ENCODE measurements around the gene CDCP1.

CDCP1 gene

GRCh38 chr3:45119824-45120358, 26.3 kb downstream of the CDCP1 start:
- no peak for TF ChIP-seq GATA3 (IDR thresholded peaks at IDR 0.05; ENCODE audit: low read depth, low read length)
- no peak for TF ChIP-seq GATA2 (IDR thresholded peaks at IDR 0.05; ENCODE audit: low read depth, low read length)

DNA sequence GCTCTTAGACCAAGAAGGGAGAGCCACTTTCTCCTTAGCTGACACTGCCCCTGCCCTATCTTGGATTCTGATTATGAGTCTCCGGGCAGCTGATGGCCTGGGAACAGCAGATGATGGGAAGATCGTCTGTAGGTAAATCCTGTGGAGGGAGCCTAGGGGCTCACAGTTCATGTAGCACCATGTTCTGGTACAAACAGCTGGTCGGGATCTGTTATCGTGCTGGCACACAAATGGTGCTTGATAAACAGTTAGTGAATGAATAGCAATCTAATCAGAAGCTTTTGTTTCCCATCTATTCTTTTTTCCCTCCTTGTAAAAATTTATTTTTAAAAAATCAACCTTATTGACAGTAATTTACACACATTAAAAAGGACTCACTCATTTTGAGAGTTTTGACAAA, 26.8 kb downstream of the CDCP1 start:
- peak; percentile 50; the same call in 1 of the 2 replicates for TF ChIP-seq GATA2 (IDR thresholded peaks at IDR 0.05; ENCODE audit: low read depth, low read length)
- no peak for TF ChIP-seq GATA3 (IDR thresholded peaks at IDR 0.05; ENCODE audit: low read depth, low read length)

GRCh38 chr3:45118615-45119071, 27.5 kb downstream of the CDCP1 start:
- TF ChIP-seq GATA3 (IDR thresholded peaks at IDR 0.05; ENCODE audit: low read depth, low read length) (no peak), GATA2 (IDR thresholded peaks at IDR 0.05; ENCODE audit: low read depth, low read length) (no peak)

DNA sequence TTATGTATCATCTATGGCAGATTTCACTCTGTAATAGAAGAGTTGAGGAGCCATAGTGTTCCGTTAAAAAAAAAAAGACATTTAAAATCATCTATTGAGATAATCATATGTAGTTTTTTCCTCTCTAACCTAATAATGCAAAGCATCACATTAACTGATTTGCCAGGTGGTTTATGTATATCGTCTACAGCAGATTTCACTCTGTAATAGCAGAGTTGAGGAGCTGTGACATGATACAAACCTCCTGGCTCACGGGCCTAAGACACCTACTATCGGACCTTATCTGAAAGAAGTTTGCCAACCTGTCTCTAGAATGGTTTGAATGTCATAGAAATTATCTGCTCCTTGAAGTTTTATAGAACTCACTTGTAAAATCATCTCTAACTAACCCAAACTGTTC, 29.8 kb downstream of the CDCP1 start:
- no peak for TF ChIP-seq GATA3 (IDR thresholded peaks at IDR 0.05; ENCODE audit: low read depth, low read length)
- TF ChIP-seq GATA2 (IDR thresholded peaks at IDR 0.05; ENCODE audit: low read depth, low read length), result no peak

GRCh38 chr3:45113625-45114050, 32.5 kb downstream of the CDCP1 start:
- TF ChIP-seq GATA3 (IDR thresholded peaks at IDR 0.05; ENCODE audit: low read depth, low read length), result no peak
- no peak for TF ChIP-seq GATA2 (IDR thresholded peaks at IDR 0.05; ENCODE audit: low read depth, low read length)

DNA sequence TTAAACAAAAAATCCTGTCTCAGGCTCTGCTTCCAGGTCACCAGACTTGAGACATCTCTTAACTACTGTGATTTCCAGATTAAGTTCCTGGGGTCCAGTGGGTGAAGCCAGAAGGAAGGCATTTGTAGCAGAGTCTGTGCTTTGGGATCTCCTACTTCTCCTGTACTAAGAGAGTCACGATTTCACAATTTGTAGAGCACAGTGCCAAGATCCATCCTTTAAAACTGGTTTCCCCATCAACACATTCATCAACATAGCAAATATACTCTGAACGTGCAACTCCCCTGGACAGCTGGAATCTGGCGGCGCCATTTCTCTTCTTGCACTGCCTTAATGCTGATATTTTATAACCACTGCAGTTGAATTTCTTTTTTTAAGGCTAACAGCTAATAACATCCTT, 33.2 kb downstream of the CDCP1 start:
- TF ChIP-seq GATA2 (IDR thresholded peaks at IDR 0.05; ENCODE audit: low read depth, low read length), result no peak
- no peak for TF ChIP-seq GATA3 (IDR thresholded peaks at IDR 0.05; ENCODE audit: low read depth, low read length)

DNA sequence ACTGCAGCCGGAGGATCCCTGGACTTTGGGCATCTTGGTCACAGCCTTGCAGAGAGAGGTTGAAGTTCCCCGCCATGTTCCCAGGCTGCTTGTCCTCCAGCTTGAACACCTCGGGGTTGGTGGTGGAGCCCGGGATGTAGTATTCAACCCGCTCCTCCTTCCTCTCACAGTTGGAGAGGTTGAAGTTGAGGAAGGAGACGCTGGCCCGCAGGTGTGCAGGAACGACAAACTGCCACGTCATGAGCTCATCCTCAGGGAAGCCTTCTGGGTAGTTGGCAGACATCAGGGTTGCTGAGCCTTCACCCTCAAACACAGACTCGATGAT, 35.7 kb downstream of the CDCP1 start:
- TF ChIP-seq GATA3 (IDR thresholded peaks at IDR 0.05; ENCODE audit: low read depth, low read length) (no peak), GATA2 (IDR thresholded peaks at IDR 0.05; ENCODE audit: low read depth, low read length) (no peak)

GRCh38 chr3:45109771-45110508, 36.2 kb downstream of the CDCP1 start:
- TF ChIP-seq GATA3 (IDR thresholded peaks at IDR 0.05; ENCODE audit: low read depth, low read length), result no peak

DNA sequence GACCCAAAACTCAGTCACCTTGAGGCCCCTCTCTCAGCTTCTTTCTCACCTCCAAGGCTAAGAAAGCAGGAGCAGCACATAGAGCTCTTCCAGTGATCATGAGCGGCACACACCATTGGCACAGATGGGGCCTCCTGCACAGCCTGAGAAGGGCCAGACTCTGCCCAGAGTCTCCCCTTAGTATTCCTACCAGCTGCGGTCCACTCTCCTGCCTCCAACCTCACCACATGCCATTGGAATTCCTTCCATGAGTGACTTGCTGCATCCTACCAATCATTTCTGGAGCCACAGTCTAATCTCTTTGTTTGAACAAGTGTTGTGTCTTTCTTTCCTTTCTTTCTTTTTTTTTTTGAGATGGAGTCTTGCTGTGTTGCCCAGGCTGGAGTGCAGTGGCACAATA, 39.3 kb downstream of the CDCP1 start:
- TF ChIP-seq GATA2 (IDR thresholded peaks at IDR 0.05; ENCODE audit: low read depth, low read length) (no peak), GATA3 (IDR thresholded peaks at IDR 0.05; ENCODE audit: low read depth, low read length) (no peak)

DNA sequence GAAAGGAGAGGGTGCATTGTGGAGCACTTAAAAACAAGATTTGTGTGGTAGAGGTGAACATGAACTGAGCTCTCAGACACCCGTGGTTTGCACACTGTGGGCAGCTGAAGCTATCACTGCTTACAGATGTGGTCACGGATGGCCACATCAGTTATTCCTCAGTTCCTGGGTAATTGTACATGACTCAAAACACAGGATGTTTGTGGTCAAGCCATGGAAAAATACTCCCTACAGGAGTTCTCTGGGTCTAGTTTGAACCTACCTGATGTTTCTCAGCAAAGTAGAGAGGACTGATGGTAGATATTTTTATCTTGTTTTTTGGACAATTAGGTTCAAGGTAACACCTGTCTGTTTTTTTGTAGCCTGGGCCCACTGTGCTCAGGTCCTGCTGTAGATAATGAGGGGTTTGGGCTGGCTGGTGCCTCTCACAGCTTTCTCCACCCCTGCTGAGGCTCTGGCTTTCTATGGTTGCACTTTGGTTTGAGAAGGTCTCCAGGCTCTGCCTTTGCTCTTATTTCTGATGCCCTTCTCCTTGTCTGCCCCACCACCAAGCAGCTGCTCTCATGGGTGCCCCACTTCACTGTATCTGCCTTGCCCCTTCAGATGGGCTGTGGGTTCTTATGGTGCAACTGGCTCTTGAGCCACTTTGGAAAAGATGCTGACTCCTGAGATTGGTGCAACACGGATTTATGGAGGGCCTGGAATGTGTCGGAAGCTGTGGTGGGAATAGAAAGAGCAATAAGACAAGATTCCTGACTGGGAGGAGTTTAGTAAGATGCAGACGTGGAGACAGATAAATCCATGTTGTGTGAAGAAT, 40.1 kb downstream of the CDCP1 start:
- TF ChIP-seq GATA3 (IDR thresholded peaks at IDR 0.05; ENCODE audit: low read depth, low read length) (no peak), GATA2 (IDR thresholded peaks at IDR 0.05; ENCODE audit: low read depth, low read length) (no peak)

- TF ChIP-seq GATA2 (IDR thresholded peaks at IDR 0.05; ENCODE audit: low read depth, low read length), result no peak
- TF ChIP-seq GATA3 (IDR thresholded peaks at IDR 0.05; ENCODE audit: low read depth, low read length), result no peak
These were observed 41.2 kb downstream of the CDCP1 start for GRCh38 chr3:45104715-45105711.

DNA sequence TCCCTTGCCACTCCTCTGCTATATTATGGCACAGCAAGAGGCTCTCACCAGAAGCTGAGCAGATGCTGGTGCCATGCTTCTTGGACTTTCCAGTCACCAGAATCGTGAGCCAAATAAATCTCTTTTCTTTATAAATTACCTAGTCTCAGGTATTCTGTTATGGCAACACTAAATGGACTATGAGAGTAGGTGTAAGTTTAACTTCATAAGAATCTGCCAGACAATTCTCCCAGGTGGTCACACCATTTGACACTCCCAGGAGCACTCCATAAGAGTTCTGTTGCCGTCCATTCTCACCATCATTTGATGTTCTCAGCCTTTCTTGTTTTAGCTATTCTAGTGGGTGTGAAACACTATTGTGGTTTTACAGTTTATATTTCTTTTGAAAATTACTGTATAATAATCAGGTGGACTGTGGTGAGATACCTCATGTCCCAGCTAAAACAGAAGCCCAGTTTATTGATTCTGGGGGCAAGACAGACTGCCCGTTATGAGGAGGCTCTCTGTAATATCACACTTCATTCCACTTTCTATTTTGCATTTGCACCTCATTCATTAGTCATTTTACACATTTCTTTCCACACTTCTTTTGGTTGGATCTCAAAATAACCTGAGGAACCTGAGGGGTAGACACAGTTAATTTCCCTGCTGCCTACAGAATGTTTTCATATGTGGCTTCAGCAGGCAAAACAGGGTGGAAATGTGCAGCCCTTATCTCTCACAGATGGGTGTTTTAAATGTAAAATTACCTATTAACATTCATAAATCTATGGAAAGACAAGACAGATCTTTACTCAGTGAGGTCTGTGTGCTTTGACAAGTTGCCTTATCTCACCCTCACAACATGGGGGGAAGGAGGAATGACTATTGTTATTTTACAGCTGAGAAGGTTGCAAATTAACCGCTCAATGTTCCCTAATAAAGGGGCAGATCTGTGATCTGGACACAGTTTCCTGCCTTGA, 42.1 kb downstream of the CDCP1 start:
- no peak for TF ChIP-seq GATA3 (IDR thresholded peaks at IDR 0.05; ENCODE audit: low read depth, low read length)
- TF ChIP-seq GATA2 (IDR thresholded peaks at IDR 0.05; ENCODE audit: low read depth, low read length), result no peak

GRCh38 chr3:45103334-45103733, 42.8 kb downstream of the CDCP1 start:
- no peak for TF ChIP-seq GATA3 (IDR thresholded peaks at IDR 0.05; ENCODE audit: low read depth, low read length)
- TF ChIP-seq GATA2 (IDR thresholded peaks at IDR 0.05; ENCODE audit: low read depth, low read length), result no peak

Measured in SH-SY5Y (cell line).